ENCODE data around the gene LSAMP.
A peak's percentile ranks its signal among the peaks of the same experiment; 100 is the strongest.

LSAMP gene

DNA sequence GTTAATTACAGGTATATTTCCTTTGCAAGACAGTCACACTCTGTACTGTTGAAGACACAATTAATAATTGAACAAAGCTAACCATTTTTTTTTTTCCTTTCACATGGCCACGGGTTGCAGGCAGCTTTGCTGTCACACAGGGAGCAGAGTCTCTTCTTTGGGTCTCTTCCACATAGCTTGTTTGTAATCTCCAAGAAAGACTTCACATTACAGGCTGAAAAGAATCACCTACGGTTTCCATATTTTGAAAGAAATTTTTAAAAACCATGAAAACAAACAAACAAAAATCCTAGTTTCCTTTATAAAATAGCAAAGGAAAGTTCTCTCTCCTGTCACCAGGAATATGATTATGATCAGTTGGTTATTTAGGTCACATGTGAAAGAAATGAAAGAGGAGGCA, 429.4 kb downstream of the LSAMP start:
- DNase-seq (ENCODE audit: low read depth) = no peak

DNA sequence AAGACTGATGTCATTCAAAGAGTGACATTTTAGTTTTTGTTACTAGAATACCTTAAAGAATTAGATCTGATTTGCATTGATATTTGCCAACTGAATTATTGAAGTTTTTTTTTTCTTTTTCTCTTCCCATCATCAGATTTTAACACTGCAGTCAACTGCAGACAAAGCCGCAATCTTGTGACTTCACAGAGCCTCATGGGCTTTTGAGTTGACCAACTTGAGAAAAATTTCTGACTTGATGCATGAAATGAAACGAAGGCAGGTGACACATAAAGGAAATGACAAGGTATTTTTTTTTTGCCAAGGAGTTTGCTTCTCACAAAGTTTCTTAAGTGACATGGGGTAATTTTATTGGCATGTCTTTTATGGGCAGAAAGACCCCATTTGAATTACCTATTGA, 438.3 kb downstream of the LSAMP start:
- no peak for DNase-seq (ENCODE audit: low read depth)

DNA sequence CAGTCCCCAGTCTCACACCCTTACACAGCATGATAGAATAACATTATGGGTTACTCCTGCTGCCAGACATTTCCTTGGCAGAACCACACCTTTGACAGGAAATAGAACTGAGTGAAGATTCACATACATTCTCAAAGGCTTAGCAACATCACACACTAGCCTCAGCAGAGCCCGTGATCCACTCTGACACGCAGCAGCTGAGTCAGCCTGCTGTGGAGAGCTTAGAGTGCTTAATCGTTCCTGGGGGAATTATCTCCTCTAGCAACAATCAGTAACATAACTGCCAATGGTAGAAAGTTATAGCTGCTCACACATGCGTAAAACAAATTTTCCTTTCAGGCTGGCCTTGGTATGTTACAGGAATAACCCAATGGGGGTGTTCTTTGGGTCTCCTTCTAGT, 439.9 kb downstream of the LSAMP start:
- peak; percentile 81 for DNase-seq (ENCODE audit: low read depth)

DNA sequence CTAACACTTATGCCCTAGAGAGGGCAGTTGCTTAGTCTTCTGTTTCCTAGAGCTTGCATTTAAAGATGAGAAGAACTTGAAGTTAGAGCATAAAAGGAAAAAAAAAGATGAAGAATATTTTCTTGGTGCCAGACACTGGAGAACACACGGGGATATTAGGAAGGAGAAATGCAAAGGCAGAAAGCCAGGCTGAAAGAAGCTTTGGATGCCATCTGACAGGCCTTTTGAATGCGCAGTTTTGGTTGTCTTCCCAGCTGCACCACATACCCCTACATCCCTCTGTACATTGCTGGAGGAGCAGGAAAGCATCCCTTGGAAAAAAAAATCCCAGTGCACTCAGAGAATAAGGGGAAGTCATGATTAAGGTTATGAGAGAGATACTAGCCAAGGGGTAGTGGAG, 443.1 kb downstream of the LSAMP start:
- no peak for DNase-seq (ENCODE audit: low read depth)

DNA sequence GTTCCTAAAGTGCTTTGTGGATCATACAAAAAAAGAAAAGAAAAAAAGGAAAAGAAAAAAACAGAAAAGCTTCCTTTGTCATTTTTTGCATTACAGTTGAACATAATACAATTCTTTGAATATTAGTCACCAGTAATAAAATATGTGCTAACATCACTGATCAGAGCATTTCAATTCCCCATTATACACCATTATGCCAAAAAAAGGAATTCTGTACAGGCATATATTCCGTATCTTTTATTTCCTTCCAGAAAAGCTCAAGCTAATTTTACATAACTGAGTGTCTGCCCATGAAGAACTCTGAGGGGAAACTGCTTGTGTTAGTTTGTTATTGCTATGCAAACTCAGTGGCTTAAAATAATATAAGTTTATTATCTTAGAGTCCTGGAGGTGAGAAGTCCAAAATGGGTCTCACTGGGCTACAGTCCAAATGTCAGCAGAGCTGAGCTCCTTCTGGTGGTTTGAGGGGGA, 444.1 kb downstream of the LSAMP start:
- no peak for DNase-seq (ENCODE audit: low read depth)

DNA sequence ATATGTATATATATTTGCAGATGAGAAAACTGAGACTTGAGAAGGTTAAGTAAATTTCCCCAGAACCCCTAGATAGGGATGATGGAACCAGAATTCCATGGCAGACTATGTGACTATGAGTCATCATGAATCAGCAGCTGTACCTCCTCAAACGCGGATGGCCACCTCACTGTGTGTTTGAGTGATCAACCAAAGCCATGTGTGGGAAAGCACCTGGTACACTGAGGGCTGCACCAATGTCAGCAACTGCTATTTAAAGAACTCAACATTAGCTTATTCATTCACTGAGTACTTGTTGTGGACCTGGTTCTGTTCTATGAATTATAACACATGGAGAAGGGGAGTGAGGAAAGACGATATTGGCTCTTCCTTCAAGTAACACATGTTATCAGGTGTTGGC, 445.0 kb downstream of the LSAMP start:
- peak; percentile 58 for DNase-seq (ENCODE audit: low read depth)

DNA sequence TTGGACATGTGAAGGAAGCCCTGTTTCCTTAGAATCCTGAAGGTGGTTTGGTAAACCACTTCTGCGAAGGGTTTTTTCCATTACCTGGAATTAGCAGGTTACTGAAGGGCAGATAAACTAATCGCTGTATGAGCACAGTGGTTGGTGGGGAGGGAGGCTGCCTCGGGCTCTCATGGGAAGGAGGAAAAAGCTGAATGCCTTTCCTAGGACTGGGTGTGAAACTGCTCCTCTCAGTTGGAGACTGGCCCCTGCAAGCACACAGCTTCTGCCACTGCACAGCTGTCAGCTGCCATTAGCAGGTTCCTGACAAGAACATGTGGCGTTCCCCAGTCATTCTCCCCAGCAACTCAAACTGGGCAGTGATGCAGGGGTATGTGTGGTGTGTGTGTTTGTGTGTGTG, 445.7 kb downstream of the LSAMP start:
- no peak for DNase-seq (ENCODE audit: low read depth)

DNA sequence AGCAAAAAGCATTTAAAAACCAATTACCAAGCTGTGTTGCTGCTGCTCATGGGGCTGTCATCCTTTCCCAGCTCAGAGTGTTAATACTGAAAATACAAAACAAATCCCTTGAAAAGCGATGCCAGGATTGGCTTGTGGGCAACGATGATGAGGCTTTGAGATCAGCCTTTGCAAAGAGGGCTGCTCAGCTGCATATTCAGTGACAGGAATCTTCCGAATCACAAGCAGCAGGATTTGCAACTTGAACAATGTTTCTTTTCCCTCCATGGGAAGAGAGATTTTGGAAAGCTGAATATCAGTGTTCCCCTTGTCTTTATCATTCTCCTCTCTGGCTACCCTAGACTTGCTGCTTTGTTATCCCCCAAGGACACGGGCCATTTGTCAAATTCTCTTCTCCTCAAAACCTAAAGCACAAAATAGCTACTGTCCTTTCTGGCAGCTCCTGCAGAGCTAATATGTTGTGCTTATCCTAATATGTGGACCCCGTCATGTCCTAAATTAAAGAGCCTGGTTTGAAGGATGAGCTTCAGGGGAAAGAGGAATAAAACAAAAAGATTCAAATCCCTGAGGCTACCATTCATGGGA, 446.2 kb downstream of the LSAMP start:
- no peak for DNase-seq (ENCODE audit: low read depth)

DNA sequence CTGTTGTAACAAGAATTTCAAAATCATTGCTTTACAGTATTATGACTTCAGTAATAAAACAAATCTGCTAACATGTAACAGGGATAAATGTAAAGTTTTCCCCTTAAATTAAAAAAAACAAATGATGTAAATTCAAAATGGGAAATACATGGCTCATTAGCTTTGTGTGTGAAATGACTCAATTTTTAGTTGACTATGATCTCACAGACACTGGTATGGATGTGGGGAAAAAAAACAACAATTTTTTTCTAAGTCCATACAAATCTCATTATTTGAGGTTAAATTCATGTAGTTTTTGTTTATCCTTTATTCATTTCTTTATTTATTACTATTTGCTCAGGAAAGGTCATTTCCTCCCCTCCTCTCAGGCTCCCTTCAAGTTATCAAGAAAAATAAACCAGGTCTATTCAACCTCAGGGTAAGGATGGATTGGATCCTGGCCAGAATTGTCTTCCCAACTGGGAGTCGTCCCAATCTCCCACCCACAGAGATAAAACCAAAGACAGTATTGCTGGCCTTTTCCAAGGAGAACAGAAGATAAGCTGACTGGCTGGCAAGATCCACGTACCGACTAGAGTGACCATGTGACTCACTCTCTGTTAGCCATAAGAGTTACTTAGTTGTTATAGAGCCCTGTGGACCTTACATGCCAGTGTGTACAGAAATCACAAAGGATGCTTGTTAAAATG, 448.7 kb downstream of the LSAMP start:
- DNase-seq (ENCODE audit: low read depth) = peak; percentile 22

DNA sequence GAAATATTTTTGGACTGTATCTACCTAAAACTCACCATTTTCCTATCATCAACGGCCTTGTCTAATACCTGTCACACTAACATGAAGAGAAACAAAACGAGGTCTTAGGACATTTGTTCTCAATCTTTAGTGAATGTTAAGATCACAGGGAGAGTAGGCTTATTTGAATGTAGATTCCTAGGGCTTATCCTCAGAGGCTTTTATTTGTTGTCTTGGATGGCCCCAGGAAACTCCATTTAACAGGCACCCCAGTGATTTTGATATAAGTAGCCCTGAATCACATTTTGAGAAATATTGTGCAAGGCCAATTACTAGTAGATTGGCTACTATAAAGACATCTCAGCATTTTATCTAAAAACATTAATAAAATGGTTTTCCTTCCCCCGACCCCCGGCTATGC, 454.6 kb downstream of the LSAMP start:
- no peak for DNase-seq (ENCODE audit: low read depth)

DNA sequence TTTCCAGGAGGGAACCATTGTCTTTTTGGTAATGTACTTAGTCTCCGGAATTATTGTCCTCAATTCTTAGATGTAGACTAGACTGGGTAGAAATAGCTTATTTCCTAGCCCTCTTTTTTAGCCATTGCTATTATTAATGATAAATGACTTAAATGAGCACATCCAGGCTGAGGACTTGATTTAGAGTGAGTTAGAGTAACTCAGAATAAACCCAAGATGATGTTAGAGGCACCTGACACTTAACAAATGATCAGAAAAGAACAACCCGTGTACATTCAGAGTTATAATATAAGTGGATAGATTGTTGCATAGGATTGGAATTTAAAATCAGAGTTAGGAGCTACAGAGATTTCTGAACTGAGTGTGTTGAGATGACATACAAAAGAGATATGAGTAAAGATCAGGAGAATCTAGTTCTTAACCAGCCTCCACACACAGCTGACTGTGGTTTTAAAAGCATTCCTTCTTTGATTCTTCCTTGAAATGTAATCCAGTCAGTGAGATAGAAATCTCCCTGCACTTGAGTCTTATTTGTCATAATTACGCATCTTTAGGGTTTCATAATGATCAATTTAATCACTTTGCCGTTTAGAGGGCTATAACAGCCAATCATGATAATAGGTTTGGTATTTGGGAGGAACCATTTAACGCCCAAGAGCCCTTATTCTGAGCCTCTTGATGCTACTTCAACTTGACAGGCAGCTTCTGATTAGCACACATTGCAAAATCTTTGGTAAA, 455.4 kb downstream of the LSAMP start:
- peak; percentile 75 for DNase-seq (ENCODE audit: low read depth)

DNA sequence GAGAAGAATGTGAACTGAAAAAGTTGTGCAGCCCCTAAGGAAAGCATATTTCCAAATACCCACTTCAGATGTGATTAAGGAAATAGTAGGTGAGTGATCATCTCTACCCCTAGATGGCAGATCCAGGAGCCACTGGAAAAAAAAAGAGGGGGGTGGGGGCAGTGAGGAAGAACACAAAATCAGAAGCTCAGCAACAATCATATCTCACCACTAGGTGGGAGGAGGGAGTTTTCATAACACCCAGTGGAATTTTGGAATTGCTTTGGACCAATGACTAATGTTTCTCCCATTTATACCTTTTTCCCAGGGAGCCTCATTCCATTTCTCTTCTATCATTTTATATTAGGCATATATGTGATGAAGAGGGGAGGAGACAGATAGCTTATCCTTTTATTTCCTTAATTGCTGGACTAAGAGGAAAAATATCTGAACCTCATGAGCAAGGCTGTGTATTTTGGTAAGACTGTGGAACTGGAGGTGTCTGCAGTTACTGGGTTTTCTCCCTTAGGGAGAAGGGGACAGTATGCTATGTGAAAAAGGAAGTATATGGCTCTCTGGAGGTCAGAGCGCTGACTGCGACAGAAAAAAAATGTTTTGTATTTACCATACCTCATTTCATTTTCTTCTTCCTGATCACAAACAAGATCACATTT, 458.6 kb downstream of the LSAMP start:
- DNase-seq (ENCODE audit: low read depth) = peak; percentile 22

DNA sequence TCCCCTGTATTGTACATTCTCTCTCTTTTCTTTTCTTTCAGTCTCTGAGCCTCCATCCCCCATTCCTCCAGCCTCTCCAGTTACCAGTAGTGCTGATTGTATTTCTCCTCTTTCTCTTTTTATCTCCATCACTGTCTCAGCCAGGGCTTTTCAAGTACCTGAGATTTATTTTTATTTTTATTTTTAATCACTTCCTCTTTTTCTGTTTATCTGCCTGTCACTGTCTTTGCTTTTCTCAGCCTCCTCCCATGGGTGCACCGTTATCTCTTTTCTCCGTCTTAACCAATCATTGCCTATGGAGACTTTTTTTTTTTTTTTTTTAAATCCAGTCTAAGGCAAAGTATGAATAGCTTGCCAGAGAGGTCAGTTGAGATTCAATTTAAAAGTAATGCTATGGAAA, 462.7 kb downstream of the LSAMP start:
- no peak for DNase-seq (ENCODE audit: low read depth)

DNA sequence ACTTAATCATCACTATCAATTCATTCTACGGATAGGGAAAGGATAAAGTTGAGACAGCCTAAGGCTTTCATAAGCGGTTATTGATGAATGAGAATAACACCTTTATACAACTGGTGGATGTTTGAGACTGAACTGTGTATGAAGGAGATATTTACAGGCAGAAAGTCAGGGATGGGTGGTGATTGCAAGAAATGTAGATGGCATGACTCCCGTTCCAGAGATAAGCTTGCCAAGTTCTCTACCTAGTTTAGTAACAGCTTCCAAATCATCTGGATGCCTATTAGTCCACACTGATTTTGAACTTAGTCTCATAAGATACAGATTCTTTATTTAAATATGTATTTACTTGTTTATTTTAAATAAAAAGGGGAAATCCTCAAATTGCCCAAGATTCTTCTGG, 463.2 kb downstream of the LSAMP start:
- DNase-seq (ENCODE audit: low read depth) = no peak

DNA sequence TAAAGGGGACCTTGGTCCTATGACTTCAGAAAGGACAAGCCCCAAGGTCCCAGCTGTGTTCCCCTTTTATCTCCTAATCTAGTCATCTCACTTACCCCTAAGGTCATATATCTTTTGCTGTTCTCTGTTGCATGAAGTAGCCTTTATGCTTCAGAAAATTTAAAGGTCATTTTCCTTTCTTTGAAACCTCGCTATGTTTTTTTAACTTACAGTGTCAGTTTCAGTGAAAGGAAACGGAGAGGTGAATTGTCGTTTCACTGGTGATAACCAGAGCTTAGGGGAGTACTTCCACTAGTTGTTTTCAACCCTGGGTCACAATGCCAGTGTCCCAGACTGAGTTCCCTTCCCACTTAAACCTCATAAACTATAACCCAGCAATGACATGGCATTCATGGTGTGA, 464.6 kb downstream of the LSAMP start:
- DNase-seq (ENCODE audit: low read depth) = no peak

DNA sequence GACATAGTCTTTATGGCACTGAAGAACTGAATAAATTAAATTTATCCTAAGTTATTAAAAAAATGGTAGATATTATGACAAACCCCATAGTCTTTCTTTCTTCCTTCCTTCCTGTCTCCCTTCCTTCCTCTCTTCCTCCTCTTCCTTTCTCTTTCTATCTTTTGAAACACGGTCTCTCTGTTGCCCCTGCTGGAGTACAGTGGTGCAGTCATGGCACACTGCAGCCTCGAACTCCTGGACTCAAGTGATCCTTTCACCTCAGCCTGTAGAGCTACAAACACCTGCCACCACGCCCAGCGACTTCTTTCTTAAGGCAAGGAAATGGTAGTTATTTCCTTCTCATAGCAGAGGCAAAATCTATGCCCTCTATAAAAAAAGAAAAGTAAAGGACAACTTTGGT, 467.4 kb downstream of the LSAMP start:
- no peak for DNase-seq (ENCODE audit: low read depth)

DNA sequence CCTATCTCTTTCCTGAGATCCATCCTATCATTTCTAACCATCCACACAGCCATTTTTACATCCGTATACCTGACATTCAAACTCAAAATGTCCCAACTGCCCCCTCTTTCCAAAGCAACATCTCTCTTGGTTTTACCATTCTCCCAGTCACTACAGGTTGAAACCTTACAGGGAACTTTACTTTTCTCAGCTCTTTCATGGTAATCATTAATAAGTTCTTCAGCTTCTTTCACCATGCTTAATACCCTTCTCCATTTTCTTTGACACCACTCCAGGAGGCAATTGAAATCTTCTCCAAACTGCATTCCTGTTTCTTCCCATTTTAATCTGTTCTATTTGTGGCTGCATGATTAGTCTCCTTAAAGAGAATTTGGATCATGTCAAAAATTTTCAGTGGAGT, 469.5 kb downstream of the LSAMP start:
- DNase-seq (ENCODE audit: low read depth) = no peak

DNA sequence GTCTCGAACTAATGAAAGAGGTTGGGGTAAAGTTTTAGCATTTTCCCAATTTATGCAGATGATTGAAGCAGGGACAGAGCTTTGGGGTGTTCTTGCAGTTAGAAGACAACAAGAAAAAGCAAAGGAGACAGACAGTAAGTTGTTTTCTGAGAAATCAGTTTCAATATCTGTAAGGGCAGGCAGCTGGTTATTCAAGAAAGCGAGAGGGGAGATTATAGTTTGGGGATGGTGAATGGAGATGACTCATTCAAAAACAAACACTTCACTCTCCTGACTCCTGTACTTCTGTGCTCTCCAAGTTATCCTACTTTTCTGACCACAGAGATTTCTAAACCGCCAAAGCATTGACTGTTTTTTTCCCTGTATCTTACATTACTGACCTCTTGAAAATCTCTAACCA, 469.9 kb downstream of the LSAMP start:
- peak; percentile 59 for DNase-seq (ENCODE audit: low read depth)

DNA sequence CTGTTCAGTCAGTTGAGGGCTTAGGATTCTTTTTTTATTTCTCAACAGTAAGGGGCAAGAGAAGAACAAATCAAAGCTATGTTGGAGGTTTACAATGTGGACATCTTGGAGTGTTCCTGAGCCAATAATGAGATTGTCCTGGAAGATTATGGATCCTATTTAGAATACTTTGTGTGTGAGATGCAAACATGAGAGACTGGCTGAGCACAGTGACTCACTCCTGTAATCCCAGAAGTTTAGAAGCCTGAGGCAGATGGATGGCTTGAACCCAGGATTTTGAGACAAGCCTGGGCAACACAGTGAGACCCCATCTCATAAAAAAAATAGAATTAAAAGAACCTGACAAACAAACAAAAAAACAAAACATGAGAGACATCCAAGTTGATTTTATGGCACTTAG, 470.3 kb downstream of the LSAMP start:
- DNase-seq (ENCODE audit: low read depth) = no peak

DNA sequence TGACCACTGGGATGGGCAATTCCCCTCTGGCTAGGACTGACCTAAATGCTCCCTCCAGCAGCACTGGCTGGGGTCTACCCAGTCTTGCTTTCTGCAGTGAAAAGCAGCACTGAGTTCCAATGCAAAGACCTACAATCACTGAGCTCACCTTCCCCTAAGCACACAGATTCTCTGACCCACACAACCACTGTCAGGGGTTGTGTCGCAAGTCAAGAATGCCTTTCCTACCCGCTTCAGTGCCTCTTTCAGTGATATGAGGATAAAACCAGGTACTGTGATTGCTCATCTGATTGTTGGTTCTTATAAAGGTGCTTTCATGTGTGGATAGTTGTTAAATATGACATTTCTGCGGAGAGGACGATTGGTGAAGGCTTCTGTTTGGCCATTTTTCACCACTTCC, 476.4 kb downstream of the LSAMP start:
- no peak for DNase-seq (ENCODE audit: low read depth)

DNA sequence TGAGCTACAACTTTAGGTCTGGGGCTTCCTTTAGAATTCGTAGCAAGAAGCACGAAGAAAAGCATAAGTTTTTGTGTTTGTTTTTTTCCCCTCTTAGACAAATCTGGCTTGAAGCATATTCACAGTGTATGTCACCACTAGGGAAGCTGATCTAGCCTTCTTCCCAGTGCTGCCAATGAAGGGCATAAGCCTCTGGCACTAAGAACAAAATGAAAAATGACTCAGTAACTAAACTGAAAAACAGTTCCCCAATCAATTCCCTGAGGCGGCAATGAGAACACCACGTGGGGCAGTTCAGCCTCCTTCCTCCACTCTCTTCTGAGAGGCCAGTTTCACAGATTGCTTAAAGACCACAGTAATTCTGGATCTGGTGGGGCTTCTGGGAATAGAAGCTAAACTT, 483.9 kb downstream of the LSAMP start:
- no peak for DNase-seq (ENCODE audit: low read depth)

DNA sequence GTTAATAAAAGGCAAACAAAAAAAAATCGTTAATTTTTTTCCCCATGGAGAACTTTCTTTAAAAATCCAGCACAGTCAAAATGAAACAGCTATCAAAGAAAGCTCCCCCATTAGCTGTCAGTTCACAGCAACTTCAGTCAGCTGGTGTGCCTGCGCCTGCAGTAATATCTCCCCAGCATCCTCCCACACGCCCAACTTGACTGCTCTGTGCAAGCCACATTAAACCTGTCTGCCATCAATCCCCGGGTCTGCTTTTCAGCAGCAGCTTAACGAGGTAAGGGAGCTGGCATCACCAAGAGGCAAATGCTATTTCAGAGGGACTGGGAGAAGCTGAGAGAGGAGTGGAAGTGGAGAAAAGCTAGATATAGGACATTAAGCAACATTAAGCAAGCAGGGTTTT, 484.5 kb downstream of the LSAMP start:
- DNase-seq (ENCODE audit: low read depth) = peak; percentile 12

DNA sequence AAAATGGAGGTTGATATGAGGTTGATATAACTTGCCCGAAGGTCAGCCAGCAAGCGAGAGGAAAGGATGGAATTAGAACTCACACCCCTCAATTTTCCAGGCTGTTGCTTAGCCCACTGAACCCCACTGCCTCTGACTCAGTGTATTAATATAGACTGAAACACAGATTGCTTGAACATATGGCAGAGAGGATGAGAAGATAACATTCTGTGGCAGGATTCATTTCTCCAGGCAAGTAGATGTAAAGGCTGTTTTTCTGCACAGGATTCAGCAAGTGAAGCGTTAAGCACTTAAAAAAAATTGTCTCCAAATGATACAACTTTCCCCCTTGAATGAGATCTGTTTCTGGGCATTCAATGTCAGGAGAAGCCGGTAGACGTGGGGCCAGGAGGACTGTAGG, 486.8 kb downstream of the LSAMP start:
- DNase-seq (ENCODE audit: low read depth) = no peak
